GM21825 (cell line): ENCODE results near the gene SMCO4.
"Not testable (repeated sequence)": the region's sequence is repeated elsewhere in the genome, so short reads cannot be mapped to it uniquely, and the experiment has no call there.

Experiments used
- ATAC-seq: cut with Tn5 transposase; IDR thresholded peaks from one replicate; pipeline ENCODE4 v1.9.1; 2021; ENCODE audit warnings: mild to moderate bottlenecking, moderate library complexity; ENCODE audit not compliant: unreplicated experiment

SMCO4 gene

DNA sequence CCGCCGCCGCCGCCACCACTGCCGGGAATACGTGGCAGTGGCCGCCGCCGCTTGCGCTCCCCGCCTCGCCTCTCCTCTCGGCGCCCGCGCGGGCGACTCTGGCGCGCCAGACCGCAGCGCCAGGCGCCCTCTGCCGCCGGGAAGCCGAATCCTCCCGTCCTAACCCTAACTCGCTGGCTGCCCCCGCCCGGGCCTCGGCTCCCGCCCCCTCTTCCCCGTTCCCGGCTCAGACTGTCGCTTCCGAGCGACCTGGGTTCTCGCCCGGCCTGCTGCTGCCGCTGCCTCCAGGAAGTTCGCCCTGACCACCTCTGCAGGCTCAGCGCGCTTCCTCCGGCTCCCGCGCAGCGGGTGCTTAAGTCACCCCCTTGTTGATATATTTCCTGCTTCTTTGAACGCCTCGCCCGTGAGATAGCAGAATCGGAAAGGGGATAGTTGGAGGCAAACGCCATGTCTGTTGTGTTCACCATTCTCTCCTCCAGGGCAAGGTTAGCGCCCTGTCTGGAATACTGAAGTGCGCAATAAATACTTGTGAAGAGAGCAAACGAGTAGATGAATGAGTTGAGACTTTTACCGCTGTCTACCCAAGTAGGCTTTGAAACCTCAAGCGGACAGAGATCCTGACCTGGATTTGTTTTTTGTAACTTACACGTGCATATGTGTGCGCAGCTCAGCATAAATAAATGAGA lies at the start of gene SMCO4:
TSS of gene SMCO4 (minus strand) at position 100 of the 686 bp plus-strand sequence. CDS start 64,202 bp downstream, outside the sequence.
- peak; percentile 87 for ATAC-seq

DNA sequence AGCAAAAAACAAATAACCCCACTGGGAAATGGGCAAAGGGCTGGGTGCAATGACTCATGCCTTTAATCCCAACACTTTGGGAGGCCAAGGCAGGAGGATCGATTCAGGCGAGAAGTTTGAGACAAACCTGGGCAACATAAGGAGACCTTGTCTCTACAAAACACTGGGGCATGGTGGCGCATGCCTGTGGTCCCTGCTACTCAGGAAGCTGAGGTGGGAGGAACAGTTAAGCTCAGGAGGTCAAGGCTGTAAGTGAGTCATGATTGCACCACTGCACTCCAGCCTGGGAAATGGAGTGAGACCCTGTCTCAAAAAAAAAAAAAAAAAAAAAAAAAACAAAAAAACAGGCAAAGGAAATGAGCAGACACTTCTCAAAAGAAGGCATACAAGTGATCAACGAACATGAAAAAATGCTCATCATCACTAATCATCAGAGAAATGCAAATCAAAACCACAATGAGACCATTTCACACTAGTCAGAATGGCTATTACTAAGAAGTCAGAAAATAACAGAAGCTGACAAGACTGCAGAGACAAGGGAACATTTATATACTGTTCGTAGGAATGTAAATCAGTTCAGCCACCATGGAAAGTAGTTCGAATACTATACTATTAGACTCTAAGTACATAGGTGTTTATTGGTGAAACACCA lies 48.2 kb upstream of the SMCO4 start:
- ATAC-seq: peak; percentile 69

DNA sequence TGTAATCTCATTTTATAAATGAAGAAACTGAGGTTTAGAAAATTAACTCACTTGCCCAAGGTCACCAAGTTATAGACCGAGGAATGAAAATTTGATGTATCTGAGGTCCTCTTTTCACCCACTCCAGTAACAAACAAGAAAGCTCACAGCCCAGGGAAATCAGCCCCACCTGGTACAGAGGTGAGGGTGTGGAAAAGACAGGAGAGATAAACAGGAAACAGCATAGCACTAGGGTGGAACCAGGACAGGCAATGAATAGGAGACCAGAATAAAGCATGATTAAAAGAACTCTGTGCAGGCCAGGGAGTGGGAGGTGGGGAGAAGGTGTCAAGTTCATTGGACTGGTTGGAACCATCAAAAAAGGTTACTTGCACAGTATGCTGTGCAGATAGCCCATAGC lies 46.2 kb upstream of the SMCO4 start:
- ATAC-seq: no peak

GRCh38 chr11:93587858-93588581 lies 44.8 kb upstream of the SMCO4 start:
- no peak for ATAC-seq

GRCh38 chr11:93587425-93587824 lies 44.2 kb upstream of the SMCO4 start:
- not testable (repeated sequence) for ATAC-seq

GRCh38 chr11:93585758-93586157 lies 42.6 kb upstream of the SMCO4 start:
- no peak for ATAC-seq

- no peak for ATAC-seq
These were observed 40.3 kb upstream of the SMCO4 start for GRCh38 chr11:93583490-93583889.

GRCh38 chr11:93579187-93579751 lies 36.1 kb upstream of the SMCO4 start:
- ATAC-seq: no peak

- no peak for ATAC-seq
These were observed 34.1 kb upstream of the SMCO4 start for GRCh38 chr11:93577286-93577685.

- ATAC-seq: not testable (repeated sequence)
These were observed 33.7 kb upstream of the SMCO4 start for GRCh38 chr11:93576870-93577269.

DNA sequence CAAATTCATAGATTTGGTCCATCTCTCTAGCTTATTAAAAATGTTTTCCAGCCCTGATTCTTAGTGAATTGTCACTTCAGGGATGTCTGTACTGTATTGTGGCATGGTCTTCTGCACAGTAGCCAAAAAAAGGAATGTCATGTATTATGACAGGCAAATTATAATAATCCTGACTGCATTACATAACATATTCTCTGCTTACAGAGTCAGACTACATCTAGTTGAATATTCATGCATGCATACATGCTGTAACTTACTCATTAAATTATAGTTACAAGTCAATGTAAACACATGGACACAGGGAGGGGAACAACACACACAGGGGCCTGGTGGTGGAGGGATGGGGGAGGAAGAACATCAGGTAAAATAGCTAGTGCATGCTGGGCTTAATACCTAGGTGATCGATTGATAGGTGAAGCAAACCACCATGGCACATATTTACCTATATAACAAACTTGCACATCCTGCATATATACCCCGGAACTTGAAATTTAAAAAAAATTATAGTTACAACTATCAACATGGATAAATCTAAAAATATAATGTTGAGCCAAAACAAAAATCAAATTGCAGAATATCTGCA lies 31.5 kb upstream of the SMCO4 start:
- no peak for ATAC-seq

GRCh38 chr11:93573184-93573583 lies 30.0 kb upstream of the SMCO4 start:
- no peak for ATAC-seq

GRCh38 chr11:93572621-93573020 lies 29.4 kb upstream of the SMCO4 start:
- no peak for ATAC-seq

GRCh38 chr11:93572171-93572570 lies 29.0 kb upstream of the SMCO4 start:
- ATAC-seq: no peak

DNA sequence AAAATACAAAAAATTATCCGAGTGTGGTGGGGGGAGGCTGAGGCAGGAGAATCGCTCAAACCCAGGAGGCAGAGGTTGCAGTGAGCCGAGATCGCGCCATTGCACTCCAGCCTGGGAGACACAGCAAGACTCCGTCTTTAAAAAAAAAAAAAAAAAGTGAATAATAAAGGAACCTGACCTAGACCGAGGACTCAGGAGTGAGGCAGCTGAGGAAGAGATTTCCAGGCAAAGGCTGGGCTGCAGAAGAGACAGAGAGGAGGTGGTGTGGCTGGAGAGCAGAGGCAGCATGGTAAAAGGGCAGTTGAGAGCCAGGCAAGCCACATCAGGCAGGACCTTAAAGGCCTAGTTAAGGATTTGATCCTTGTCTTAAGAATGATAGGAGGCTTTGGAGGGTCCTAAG lies 28.4 kb upstream of the SMCO4 start:
- ATAC-seq: no peak

- no peak for ATAC-seq
These were observed 27.7 kb upstream of the SMCO4 start for GRCh38 chr11:93570759-93571413.

GRCh38 chr11:93569496-93569895 lies 26.3 kb upstream of the SMCO4 start:
- no peak for ATAC-seq

DNA sequence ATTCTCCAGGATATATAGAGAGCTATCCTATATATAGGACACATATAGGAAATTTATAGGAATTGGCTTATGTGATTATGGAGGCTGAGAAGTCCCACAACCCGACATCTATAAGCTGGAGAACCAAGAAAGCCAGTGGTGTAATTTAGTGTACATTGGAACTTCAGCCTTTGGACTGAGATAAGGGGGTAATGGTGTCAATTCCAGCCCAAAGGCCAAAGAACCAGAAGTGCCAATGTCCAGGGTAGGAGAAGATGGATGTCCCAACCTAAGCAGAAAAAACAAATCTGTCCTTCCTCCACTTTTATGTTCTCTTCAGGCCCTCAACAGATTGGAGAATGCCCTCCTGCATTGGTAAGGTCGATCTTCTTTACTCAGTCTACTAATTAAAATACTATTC lies 25.5 kb upstream of the SMCO4 start:
- ATAC-seq: no peak

DNA sequence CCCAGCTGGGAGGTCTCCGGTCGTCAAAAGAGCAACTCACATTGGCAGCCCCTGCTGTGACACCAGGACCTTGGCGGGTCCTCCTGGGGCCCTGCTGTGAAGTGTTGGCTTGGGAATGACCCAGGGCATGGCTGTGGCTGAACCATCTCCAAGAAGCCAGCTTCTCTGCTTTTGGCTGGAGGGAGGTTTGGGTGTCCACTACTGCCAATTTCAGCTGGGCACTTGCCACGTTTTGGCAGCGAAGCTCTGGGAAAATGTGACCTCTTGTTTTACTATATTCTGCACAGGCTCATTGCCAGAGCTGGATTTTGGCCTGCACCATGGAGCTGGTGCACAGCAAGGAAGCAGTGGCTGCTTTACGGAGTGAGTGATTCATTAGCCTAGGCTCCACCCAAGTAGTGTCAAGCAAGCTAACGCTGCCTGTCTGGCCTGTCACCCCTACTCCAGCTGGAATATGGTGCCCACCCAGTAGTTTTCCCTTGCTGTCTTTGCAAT lies 24.3 kb upstream of the SMCO4 start:
- ATAC-seq: no peak

DNA sequence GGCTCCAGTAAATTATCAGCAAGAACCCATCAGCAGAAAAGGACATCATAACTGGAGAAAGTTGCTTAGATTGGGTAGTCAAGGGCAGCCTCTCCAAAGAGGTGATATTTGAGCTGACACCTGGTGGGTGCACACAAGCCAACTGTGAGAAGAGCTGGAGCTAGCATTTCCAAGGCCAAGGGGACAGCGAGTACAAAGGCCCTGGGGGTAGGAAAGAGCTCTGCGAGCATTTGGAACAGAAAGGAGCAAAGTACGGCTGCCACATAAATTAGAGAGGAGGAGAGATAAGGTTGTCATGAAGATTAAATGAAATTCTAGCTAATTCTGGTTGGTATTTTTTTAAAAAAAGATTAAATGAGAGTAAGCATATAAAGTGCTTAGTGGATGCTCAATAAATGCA lies 21.7 kb upstream of the SMCO4 start:
- ATAC-seq: no peak

GRCh38 chr11:93563857-93564256 lies 20.7 kb upstream of the SMCO4 start:
- ATAC-seq: no peak
